ENCODE data around the gene CD207. TPM values are rescaled to one million over a fixed set of nuclear protein-coding genes. Genes with fewer than 3 reads are reported as not detected.

The CD207 gene
- total RNA-seq, 1 donor from 2014 or later: not detected

DNA sequence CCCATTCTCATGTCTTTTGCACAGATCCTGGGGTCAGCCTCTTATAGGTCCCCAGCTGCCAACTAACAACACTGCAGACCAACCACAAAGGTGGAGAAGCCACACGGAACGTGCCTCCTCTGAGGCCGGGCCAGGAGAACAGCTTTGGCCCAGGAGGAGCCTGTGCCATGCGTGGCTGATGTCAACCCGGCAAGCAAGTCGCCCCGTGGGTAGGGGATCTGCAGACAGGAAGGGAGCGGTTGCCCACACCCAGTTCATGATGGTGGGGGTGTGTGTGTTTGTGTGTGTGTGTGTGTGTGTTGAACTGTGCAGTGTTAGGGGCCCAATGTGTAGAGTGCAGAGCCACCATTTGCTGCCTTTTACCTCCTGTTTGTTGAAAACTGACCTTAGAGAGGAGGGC is 12.8 kb downstream of the CD207 start:
- TF ChIP-seq, protein P1, sequence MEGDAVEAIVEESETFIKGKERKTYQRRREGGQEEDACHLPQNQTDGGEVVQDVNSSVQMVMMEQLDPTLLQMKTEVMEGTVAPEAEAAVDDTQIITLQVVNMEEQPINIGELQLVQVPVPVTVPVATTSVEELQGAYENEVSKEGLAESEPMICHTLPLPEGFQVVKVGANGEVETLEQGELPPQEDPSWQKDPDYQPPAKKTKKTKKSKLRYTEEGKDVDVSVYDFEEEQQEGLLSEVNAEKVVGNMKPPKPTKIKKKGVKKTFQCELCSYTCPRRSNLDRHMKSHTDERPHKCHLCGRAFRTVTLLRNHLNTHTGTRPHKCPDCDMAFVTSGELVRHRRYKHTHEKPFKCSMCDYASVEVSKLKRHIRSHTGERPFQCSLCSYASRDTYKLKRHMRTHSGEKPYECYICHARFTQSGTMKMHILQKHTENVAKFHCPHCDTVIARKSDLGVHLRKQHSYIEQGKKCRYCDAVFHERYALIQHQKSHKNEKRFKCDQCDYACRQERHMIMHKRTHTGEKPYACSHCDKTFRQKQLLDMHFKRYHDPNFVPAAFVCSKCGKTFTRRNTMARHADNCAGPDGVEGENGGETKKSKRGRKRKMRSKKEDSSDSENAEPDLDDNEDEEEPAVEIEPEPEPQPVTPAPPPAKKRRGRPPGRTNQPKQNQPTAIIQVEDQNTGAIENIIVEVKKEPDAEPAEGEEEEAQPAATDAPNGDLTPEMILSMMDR (IDR thresholded peaks at IDR 0.05; ENCODE audit: unreplicated experiment): no peak
- H3K4me1 Mint-ChIP-seq: peaks cover 4% of the 10 kb centered on the region
- no peaks in the 10 kb centered on the region for H3K36me3 Mint-ChIP-seq
- H3K27ac Mint-ChIP-seq: no peak overlapping the region
- no peak for DNase-seq (ENCODE audit: low spot score in 2 of 2, unreplicated experiment in 2 of 2)
- peaks cover 70% of the 10 kb centered on the region for H3K27me3 Mint-ChIP-seq (ENCODE audit: low read depth)
- H3K4me3 Mint-ChIP-seq: no peak overlapping the region
- no peaks in the 10 kb centered on the region for H3K9me3 Mint-ChIP-seq

DNA sequence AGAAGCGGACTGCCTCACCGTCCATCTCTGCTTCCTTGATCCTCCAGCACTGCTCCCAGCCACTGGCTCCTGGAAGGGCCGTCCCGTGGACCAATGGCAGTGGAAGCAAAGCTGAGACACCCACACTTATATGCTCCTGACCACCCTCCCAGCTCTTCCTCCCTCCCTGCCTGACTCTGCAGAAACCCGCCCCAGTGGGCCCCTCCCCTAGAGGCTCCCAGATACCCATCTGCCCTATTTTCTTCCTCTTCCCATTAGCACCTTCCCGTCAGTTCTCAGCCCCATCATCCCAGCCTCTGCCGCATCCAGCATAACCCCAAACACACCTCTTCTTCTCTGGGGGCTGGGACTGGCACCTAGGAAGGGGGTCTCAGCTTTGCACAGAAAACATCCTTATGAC is 15.1 kb downstream of the CD207 start, which contains the start of gene CLEC4F:
TSS of gene CLEC4F (minus strand) at position 101 of the 400 bp plus-strand sequence. CDS start at position 25, 76 bp downstream.
- Mint-ChIP-seq H3K9me3 (no peaks in the 10 kb centered on the region), H3K27me3 (ENCODE audit: low read depth) (peaks cover 78% of the 10 kb centered on the region), H3K36me3 (no peaks in the 10 kb centered on the region), H3K4me1 (no peaks in the 10 kb centered on the region), H3K27ac (no peak within 1 kb of the TSS), H3K4me3 (no peak within 1 kb of the TSS)
- TF ChIP-seq, protein P1 (IDR thresholded peaks at IDR 0.05; ENCODE audit: unreplicated experiment): no peak
- DNase-seq (ENCODE audit: low spot score in 2 of 2, unreplicated experiment in 2 of 2): no peak

DNA sequence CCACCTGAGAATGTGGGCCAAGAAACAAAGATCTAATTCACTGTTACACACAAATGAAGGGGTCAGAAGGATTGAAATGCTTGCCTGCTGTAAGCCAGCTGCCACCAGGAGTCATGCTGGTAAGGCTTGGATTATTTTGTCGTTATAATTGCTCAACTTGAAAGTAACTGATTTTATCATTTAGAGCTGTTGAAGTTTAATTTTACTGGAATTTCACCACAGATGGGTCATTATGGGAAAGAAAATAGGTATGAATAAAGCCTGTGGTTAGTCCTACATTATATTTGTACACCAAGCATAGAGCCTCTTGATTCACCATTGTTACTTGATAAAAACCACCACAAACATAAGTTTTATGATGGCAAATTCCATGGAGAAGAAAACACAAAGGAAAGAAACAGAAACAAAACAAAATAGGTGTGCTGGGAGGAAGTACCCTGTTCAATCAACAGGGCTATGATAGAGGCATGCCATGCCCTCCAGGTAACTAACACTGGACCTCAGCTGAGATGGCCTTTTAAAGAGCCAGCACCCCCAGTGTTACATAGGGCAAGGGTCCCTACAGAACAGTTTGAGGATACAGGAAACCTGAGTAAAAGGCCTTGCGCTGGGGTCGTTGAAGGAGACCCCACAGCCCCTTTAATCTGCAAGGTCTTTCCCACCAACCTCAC is 18.2 kb downstream of the CD207 start:
- H3K9me3 Mint-ChIP-seq: no peaks in the 10 kb centered on the region
- H3K4me1 Mint-ChIP-seq: no peaks in the 10 kb centered on the region
- no peak for DNase-seq (ENCODE audit: low spot score in 2 of 2, unreplicated experiment in 2 of 2)
- H3K36me3 Mint-ChIP-seq: no peaks in the 10 kb centered on the region
- H3K27ac Mint-ChIP-seq: no peak overlapping the region
- no peak overlapping the region for H3K4me3 Mint-ChIP-seq
- H3K27me3 Mint-ChIP-seq (ENCODE audit: low read depth): peaks cover 78% of the 10 kb centered on the region
- TF ChIP-seq, protein P1 (IDR thresholded peaks at IDR 0.05; ENCODE audit: unreplicated experiment): no peak

DNA sequence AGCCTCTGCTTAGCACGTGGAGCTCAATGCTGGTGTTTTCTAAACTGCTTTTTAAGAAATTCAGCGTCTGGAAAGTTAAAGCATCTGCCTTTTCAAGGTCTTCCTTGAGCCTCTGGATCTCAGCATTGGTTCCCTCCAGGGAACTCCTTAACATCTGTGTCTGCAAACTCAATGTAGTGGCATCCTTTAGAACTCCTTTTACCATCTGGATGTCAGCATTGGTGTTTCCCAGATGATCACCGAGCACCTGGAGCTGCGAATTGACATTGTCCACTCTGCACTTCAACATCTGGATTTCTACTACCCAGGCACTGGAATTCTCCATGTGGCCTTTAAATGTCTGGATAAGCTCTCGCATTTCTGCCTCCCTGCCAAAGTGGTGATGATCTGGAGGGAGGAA is 18.9 kb downstream of the CD207 start:
- no peak for DNase-seq (ENCODE audit: low spot score in 2 of 2, unreplicated experiment in 2 of 2)
- Mint-ChIP-seq H3K36me3 (no peaks in the 10 kb centered on the region), H3K27ac (no peak overlapping the region), H3K4me3 (no peak overlapping the region), H3K9me3 (no peaks in the 10 kb centered on the region), H3K27me3 (ENCODE audit: low read depth) (peaks cover 82% of the 10 kb centered on the region), H3K4me1 (no peaks in the 10 kb centered on the region)
- TF ChIP-seq, protein P1 (IDR thresholded peaks at IDR 0.05; ENCODE audit: unreplicated experiment): no peak

DNA sequence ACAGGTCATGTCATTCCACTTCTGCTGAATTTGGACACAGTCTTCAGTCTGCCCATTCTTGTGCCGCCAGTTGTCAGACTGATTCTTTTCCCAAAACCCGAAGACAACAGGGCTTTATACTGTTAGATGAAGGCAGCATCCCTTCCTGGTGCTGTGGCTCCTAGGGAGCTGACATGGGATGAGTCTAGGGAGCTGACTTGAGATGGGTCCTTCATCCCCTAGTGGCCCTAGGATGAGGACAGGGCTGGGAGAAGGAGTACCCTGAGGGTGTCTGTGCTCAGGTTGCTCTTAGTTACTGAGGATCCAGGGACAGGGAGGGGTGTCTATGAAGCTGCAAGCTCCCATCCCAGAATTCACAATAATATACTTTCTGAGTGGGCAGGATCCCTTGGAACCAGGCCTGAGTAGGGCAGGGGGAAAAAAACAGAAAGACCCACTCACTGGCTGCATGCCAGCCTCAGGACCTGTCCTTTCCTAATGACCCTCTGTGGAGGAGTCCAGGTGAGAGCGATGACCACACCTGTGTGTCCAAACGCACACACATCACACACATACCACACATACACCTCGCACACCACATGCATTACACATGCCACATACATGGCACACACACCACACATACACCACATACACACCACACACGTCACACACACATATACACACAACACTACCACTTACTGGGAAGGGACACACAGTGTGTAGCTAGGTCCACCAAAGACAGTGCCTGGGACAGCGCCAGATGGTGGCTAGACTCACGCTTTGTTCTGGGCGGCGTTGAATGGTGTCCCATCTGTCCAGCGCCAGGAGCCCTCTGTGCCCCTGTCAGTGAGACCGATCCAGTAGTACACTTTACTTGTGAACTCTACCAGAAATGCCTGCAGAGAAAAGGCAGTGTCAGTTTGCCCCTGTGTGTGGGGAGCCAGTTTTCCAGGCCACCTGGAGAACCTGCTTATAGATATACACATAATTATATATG is 26.3 kb downstream of the CD207 start:
- H3K27ac Mint-ChIP-seq: no peak overlapping the region

More for the DNA sequence above, 26.3 kb downstream of the CD207 start:
- no peaks in the 10 kb centered on the region for H3K36me3 Mint-ChIP-seq
- no peaks in the 10 kb centered on the region for H3K4me1 Mint-ChIP-seq
- H3K27me3 Mint-ChIP-seq (ENCODE audit: low read depth): peaks cover 70% of the 10 kb centered on the region
- TF ChIP-seq, protein P1 (IDR thresholded peaks at IDR 0.05; ENCODE audit: unreplicated experiment): no peak
- no peak overlapping the region for H3K4me3 Mint-ChIP-seq
- no peak for DNase-seq (ENCODE audit: low spot score in 2 of 2, unreplicated experiment in 2 of 2)
- H3K9me3 Mint-ChIP-seq: no peaks in the 10 kb centered on the region

Data from mesothelial cell of epicardium (in vitro differentiated cells).